ENCODE results near the gene TRAPPC2B. TPM values are rescaled to one million over a fixed set of nuclear protein-coding genes. Genes with fewer than 3 reads are reported as not detected.
A peak's percentile ranks its signal among the peaks of the same experiment; 100 is the strongest.

The TRAPPC2B gene
- total and polyA plus RNA-seq, 2 of the 13 experiments (the other 11 are each of a cell fraction or from before 2014, with no cell fraction given) = 13.3 to 17.7 TPM

DNA sequence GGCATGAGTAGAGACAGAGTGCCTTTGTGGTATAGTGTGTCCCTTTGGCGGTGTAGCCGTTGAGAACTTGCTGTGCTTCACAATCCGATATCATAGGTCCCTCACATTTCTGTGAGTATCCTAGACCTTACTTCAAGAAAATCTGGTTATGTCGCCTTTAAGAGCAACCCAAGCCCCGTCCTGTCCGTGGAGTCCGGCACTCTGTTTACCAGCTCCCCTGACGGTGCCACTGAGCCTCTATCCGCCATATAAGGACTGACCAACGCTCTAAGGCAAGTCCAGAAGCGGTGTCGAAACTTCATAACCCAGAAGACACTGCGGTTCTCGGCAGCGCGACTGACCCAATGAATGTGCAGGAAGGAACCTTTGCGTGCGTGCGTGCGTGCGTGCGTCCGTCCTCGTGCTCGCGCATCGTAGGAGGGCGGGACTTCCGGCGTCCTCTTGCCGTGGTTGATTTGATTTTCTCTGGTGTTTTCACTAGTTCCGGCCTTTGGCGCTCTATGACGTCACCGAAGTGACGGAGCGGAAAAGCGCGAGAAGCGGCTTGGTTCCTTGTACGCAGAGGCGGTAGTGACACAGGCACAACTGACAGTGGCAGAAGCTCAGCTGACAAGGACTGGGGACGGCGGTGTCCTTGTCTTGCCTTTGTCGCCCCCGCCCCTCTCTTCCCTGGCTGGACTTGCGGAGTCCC lies at the start of gene TRAPPC2B, which contains the start of gene ZNF547 (continued):
- TF ChIP-seq SP140L (CRISPR knock-in tag; IDR thresholded peaks at IDR 0.05; ENCODE audit: borderline replicate concordance) = no peak
- no peak for TF ChIP-seq FOXP1 (IDR thresholded peaks at IDR 0.05)
- no peak; the same call in 1 of the 2 replicates for TF ChIP-seq FOXP1 (CRISPR knock-in tag; IDR thresholded peaks at IDR 0.05)
- peak; percentile 47 for TF ChIP-seq UBTF (CRISPR knock-in tag; IDR thresholded peaks at IDR 0.05)
- no peak for TF ChIP-seq AGO1 (IDR thresholded peaks at IDR 0.05; ENCODE audit: low read depth, low read length, poor library complexity, severe bottlenecking)
- TF ChIP-seq, protein P1, sequence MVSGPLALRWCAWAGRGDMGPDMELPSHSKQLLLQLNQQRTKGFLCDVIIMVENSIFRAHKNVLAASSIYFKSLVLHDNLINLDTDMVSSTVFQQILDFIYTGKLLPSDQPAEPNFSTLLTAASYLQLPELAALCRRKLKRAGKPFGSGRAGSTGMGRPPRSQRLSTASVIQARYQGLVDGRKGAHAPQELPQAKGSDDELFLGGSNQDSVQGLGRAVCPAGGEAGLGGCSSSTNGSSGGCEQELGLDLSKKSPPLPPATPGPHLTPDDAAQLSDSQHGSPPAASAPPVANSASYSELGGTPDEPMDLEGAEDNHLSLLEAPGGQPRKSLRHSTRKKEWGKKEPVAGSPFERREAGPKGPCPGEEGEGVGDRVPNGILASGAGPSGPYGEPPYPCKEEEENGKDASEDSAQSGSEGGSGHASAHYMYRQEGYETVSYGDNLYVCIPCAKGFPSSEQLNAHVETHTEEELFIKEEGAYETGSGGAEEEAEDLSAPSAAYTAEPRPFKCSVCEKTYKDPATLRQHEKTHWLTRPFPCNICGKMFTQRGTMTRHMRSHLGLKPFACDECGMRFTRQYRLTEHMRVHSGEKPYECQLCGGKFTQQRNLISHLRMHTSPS (CRISPR knock-in tag; IDR thresholded peaks at IDR 0.05; ENCODE audit: low read depth) = no peak
- TF ChIP-seq FOXA3 (CRISPR knock-in tag; IDR thresholded peaks at IDR 0.05) = peak; percentile 60; the same call in 1 of the 2 replicates
- peak; percentile 90 for TF ChIP-seq ZMYM2 (CRISPR knock-in tag; IDR thresholded peaks at IDR 0.05)
- TF ChIP-seq, protein P2, sequence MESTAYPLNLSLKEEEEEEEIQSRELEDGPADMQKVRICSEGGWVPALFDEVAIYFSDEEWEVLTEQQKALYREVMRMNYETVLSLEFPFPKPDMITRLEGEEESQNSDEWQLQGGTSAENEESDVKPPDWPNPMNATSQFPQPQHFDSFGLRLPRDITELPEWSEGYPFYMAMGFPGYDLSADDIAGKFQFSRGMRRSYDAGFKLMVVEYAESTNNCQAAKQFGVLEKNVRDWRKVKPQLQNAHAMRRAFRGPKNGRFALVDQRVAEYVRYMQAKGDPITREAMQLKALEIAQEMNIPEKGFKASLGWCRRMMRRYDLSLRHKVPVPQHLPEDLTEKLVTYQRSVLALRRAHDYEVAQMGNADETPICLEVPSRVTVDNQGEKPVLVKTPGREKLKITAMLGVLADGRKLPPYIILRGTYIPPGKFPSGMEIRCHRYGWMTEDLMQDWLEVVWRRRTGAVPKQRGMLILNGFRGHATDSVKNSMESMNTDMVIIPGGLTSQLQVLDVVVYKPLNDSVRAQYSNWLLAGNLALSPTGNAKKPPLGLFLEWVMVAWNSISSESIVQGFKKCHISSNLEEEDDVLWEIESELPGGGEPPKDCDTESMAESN (CRISPR knock-in tag; conservative IDR thresholded peaks at IDR 0.05) = peak; percentile 88
- no peak for TF ChIP-seq ZNF660 (CRISPR knock-in tag; IDR thresholded peaks at IDR 0.05; ENCODE audit: borderline replicate concordance, low read depth)
- TF ChIP-seq RFX5 (IDR thresholded peaks at IDR 0.05; ENCODE audit: low read depth, low read length) = peak; percentile 55; the same call in 1 of the 2 replicates
- TF ChIP-seq, protein P3, sequence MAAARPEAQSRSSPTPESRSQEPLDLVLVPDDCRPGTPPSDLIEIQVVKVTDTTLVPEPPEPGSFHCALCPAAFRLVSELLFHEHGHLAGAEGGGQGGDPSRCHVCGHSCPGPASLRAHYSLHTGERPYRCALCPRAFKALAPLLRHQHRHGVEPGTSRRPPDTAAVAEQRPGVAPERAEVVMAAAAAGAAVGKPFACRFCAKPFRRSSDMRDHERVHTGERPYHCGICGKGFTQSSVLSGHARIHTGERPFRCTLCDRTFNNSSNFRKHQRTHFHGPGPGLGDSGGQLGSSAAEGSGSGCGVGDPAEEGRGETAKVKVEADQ (CRISPR knock-in tag; IDR thresholded peaks at IDR 0.05; ENCODE audit: borderline replicate concordance) = no peak
- TF ChIP-seq ZNF788 (CRISPR knock-in tag; IDR thresholded peaks at IDR 0.05; ENCODE audit: borderline replicate concordance) = peak; percentile 82; the same call in 1 of the 2 replicates
- TF ChIP-seq MTF1 (CRISPR knock-in tag; IDR thresholded peaks at IDR 0.05) = no peak
- TF ChIP-seq ZNF230 (CRISPR knock-in tag; IDR thresholded peaks at IDR 0.05) = no peak; the same call in 1 of the 2 replicates
- TF ChIP-seq ZNF777 (CRISPR knock-in tag; IDR thresholded peaks at IDR 0.05) = peak; percentile 41; the same call in 1 of the 2 replicates
- no peak; the same call in 1 of the 2 replicates for TF ChIP-seq ZNF607 (CRISPR knock-in tag; IDR thresholded peaks at IDR 0.05; ENCODE audit: borderline replicate concordance)
- TF ChIP-seq ZFP62 (CRISPR knock-in tag; IDR thresholded peaks at IDR 0.05) = no peak
- TF ChIP-seq STAG1 (CRISPR knock-in tag; IDR thresholded peaks at IDR 0.05) = no peak
- no peak for TF ChIP-seq ZNF550 (CRISPR knock-in tag; IDR thresholded peaks at IDR 0.05; ENCODE audit: borderline replicate concordance)
- TF ChIP-seq, protein P4, sequence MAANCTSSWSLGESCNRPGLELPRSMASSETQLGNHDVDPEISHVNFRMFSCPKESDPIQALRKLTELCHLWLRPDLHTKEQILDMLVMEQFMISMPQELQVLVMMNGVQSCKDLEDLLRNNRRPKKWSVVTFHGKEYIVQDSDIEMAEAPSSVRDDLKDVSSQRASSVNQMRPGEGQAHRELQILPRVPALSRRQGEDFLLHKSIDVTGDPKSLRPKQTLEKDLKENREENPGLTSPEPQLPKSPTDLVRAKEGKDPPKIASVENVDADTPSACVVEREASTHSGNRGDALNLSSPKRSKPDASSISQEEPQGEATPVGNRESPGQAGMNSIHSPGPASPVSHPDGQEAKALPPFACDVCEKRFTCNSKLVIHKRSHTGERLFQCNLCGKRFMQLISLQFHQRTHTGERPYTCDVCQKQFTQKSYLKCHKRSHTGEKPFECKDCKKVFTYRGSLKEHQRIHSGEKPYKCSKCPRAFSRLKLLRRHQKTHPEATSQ (CRISPR knock-in tag; IDR thresholded peaks at IDR 0.05; ENCODE audit: borderline replicate concordance) = no peak
- no peak for TF ChIP-seq MATR3 (CRISPR knock-in tag; IDR thresholded peaks at IDR 0.05)
